GM20431 (cell line): ENCODE results near the gene CFAP210.

Experiments used
- in situ Hi-C: fragments of 300-500 bp; cut with MseI, MboI; formaldehyde crosslinking; loops from one replicate; pipeline ENCODE4 v1.15.0; 2020; ENCODE audit warnings: low sequenced_read_pairs; ENCODE audit not compliant: unreplicated experiment

Gene CFAP210, protein sequence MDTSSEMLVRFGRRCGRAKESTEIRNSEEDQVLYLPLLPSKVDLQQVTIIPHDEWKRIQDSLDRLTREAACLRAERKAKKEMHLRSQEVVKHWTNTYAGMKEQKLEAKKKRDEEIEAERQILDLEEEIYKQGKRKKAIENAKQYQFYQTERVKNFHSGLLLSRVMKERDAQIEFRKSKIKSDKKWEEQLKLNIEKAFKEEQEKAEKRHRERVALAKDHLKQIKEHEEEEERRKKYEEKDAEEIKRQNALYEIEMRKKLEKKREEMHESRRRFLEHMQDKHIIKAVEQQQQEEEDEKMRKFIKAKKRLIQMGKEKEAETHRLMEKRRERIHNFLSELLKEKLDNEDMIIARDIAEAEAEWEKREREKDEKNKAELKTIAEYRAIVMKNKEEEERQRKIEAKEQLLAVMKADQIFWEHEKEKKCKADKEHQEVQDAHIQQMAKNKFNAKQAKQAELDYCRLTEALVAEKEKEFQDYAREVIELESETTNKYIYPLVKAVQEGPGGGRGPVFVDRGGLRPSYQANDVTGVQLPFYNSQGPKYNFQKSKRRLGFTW

DNA sequence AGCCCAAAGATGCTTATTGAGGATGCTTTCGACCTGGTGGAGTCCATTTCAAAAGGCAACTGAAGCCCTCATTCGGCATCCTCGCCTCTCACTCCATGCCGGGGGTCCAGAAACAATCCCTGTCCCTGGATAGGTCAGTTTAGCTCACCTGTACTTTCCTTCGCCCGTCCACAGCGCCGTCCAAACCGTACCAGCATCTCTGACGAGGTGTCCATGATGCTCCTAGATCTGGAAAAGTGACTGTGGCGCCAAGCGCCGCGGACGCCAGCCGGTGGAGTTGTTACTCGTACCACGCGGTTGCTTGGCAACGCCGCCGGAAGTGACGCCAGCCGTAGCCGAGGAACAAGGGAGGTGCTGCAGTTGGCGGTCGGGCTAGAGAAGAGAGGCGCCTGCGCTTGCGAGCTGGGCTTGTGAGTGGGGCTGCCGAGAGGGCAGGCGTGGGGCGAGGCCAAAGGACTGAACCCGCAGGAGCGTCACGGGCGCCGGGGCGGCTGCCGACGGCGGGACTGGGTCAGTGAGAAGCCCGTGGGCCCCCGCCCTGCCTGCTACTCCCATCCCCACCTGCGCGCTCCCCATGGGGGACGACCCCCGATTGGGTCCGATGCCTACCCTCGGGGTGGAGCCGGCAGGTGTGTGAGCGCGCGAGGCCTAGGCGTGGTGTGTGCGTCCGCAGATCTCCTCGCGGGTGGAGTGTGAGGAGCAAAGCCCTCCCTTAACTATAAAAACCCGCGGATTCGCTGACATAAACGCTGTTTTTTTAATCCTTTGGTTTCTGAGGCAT, at the start of gene CFAP210, which contains the start of gene PHOSPHO2:
Gene CFAP210 (minus strand): TSS at position 293 of the 781 bp plus-strand sequence. CDS start 78 bp downstream, at position 215.
Gene PHOSPHO2 (plus strand): TSS at position 357 of the 781 bp plus-strand sequence. CDS start 6,503 bp downstream, outside the sequence.
- in situ Hi-C loops, result no loop called here

DNA sequence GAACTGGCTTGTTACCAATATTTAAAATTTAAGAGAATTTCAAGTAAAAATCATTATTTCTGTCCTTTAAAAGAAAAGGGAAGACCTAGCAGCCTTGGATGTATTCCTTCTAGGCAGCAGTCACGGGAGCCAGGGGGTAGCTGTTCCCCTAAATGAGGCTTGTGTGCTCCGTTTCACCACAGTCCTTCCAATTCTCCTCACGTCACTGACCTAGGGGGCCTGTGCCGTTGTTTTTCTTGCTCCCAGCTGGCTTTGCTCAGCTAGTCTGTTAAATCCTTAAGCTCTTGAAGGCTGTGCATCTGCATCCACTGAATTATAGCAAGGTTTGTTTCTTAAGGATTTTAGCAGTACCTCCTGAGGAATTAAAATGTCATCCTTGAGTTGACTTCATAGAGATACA, 49.3 kb upstream of the CFAP210 start:
- in situ Hi-C loops, result no loop called here

DNA sequence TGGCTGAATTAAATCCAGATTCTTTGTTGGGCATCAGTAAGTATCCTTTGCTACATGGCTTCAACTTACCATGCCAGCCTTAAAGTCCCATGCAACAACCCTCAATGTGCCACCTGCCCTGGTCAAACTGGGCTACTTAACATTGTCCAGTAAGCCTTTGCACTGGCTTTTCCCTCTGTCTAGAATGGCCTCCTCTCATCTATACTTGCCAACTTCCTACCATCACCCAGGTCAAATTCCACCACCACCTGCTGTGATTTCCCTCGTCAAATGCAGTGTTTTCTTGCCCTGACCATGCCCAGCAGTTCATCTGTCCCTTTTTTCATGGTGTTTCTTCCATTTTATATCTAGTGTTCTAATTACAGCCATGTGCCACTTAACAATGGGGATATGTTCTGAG, 45.1 kb upstream of the CFAP210 start:
- in situ Hi-C loops, result no loop called here

DNA sequence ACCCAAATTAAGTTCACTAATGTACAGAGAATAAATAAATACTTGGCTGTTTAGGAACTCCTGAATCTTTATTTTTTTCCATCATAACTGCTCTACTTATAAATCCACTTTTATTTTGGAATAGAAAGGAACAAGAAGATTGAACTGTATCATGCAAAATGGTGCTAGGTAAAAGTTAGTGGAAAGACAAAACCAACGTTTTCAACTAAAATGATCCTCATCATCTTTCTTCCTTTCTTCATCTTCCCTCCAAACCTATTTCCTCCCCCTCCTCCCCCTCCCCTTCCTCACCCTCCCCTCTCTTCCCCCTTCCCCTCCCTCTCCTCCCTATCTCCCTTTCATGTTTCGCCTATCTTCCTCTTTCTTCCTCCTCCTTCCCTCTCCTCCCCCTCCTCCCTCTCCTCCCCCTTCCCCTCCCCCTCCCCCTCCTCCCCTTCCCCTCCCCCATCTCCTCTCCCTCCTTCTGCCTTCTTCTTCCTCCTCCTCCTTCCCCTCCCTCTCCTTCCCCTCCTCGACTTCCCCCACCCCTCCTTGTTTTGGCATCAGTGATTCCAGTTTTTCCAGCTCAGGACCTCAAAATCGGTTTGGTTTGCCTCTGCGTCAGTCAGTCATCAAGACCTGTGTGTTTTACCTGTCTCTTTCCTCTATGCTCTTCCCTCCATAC, 44.5 kb upstream of the CFAP210 start:
- in situ Hi-C loops, result no loop called here

DNA sequence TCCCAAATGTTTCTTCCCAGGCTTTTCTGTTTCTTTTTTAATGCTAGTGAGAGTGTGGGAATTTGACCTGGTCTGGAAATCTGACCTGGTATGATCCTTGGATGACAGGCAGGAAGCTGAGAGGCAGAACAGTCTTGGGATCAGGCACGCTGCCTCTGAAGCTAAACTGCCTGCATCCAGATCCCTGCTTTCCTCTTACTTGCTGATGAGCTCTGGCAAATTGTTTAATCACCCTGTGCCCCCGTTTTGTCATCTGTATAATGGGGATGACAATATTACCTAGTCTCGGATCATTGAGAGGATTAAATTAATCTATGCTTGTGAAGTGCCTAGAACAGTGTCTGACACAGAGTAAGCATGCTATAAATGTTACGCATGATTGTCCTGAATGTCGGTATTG, 42.7 kb upstream of the CFAP210 start:
- in situ Hi-C loops, result no loop called here

DNA sequence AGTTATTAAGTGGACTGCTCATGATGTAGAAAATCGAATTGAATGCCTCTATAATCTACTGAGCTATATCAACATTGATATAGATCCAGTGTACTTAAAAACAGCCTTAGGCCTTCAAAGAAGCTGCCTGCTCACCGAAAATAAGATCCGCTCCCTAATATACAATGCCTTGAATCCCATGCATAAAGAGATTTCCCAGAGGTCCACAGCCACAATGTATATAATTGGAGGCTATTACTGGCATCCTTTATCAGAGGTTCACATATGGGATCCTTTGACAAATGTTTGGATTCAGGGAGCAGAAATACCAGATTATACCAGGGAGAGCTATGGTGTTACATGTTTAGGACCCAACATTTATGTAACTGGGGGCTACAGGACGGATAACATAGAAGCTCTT, 41.4 kb upstream of the CFAP210 start:
- in situ Hi-C loops, result no loop called here

DNA sequence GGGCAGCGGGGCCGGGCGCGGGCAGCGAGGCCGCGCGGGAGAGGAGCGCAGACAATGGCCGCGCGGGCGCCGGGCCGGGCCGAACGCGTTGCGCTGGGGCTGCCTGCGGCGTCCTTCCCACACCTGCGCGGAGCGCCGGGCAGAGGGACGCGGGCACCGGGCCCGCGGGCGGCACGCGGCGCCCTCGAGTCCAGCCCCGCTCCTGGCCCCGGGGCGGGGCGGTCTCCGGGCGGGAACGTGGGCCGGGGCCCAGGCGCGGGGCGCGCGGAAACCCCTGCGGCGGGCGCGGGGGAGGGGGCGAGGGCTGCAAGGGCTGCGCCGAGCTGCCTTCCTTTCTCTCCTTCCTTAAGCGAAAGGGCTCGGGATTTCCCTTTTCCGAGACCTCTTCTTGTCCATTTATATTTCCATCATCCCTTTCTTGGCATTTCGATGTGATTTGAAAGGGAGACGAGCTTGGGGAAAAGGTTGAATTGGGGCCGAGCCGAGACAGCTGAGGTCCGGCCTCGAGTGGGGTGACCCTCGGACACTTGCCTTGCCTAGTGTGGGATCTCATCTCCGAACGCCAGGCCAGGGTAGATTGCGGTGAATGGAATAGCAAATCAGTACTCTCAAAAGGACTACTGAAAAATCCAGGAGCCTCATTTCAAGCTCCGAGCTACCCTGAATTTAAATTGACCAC, 40.1 kb upstream of the CFAP210 start:
- in situ Hi-C loops, result no loop called here

DNA sequence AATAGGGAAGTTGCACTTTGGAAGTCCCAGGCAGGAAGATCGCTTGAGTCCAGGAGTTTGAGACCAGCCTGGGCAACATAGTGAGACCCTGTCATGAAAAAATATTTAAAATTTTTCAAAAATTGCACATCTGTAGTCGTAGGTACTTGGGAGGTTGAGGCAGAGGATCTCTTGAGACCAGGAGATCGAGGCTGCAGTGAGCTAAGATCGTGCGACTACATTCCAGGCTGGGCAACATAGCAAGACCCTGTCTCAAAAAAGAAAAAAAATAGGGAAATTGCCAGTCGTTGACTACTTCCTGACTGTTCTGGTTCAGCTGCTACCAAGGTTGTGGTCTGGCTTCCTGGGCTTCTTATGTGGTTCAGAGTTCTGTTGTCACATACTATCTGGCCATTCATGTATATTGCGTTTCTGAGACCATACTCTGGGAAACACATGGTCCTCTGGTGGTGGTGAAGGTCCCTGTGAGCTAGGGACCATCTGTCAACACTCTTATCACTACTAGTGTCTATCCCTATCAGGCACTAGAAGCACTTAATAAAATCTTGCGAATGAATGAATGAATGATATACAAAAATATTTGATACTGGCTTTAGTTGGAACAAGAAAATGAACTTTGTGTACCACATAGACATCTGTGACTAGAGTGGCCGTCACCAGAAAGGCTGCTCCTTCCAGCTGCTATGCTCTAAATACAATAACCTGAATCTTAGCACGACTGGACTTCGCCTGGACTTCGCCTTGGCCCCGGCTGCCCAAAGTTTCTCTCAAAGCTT, 38.6 kb upstream of the CFAP210 start:
- in situ Hi-C loops, result no loop called here

DNA sequence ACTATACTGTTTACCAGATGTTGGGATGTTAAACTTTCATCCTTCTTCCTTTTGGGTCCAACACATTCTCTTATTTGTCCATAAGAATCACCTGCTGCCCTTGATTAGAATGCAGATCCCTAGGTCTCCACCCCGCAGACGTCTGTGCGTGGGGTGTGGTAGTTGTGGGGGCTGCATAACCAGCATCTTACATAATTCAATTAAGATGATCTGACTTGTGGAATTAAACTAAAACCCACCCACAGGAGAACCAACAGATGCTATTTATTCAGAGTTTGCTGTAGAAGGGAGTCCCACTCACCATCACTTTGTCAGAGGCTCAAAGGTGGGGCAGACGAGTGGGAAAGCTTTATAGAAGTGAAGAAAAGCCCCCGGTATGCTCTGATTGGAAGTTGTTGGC, 37.9 kb upstream of the CFAP210 start:
- in situ Hi-C loops, result no loop called here

DNA sequence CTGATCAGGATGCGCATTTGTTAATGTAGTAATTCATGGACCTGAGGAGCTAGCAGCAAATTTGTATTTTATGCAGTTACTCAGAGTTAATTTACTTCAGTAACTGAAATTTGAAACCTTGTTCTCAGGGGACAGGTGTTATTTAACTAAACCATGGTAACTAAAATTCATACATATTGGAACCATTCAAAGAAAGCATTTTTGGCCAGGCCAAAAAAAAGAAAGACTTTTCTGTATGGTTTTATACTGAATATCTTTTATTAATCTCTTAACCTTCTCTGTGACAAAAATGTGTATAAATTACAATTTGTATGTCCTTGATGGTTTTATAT, 35.0 kb upstream of the CFAP210 start:
- in situ Hi-C loops, result no loop called here

DNA sequence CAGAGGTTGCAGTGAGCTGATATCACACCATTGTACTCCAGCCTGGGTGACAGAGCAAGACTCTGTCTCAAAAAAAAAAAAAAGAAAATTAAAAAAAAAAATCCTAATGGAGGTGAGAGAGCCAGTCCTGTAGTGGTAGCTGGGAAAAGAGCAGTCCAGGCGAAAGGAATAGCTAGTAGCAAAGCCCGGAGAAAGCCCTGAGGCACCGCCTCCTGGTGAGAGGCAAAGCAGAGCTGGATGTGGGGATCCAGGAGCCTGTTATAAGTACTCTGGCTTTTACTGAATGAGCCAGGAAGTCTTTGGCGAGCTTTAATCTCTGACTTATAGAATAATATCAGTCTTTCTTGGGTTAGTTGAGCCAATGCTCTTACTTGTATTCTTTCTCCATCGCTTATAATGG, 32.9 kb upstream of the CFAP210 start:
- in situ Hi-C loops, result no loop called here

DNA sequence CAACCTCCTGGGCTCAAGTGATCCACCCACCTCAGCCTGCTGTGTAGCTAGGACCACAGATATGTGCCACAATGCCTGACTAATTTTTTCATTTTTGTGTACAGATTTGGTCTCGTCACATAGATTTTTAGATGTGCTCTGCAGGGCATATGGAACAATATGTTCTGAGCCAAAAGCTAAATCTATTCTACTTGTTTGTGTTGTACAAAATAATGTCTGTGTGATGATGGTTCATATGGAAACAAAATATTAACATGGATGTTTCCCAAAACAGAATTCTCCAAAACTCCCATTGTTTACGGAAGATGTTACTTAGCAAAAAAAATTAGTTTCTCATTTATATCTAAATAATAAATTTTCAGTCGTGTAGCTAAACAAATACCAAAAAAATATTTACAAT, 26.8 kb upstream of the CFAP210 start:
- in situ Hi-C loops, result no loop called here

DNA sequence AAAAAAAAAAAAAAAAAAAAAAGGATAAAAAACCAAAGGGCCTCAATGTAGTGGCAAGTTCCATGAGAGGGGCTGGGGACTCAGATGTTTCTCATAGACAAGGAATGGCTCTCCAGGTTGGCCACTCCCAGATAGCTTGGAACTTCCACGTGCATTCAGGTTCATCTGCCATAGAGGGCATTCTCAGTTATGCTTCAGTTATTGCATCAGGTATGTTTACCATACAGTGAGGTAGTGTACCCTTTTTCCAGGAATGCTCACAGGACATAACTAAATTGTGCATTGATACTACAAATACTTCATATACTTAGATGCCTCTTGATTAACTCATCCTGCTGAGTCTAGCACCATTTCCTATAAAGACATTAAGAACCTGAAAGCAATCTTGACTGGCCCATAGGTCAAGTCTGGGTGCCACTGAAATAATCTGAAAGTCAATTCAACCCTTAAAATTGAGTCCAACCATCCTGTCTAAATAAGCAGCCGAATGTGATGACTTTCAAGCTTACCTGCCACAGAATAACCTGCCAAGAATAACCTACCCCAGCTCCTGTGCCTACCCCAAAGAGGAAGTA, 24.8 kb upstream of the CFAP210 start:
- in situ Hi-C loops, result no loop called here

DNA sequence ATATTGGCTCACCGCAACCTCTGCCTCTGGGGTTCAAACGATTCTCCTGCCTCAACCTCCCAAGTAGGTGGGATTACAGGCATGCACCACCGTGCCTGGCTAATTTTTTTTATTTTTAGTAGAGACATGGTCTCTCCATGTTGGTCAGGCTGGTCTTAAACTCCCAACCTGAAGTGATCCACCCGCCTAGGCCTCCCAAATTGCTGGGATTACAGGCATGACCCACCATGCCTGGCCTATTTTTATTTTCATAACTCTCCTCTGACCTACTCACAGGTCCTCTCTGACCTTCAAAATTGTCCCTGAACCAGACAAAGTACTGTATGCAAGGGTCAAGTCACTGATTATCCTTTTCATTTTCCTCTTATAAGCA, 23.5 kb upstream of the CFAP210 start:
- in situ Hi-C loops, result no loop called here

DNA sequence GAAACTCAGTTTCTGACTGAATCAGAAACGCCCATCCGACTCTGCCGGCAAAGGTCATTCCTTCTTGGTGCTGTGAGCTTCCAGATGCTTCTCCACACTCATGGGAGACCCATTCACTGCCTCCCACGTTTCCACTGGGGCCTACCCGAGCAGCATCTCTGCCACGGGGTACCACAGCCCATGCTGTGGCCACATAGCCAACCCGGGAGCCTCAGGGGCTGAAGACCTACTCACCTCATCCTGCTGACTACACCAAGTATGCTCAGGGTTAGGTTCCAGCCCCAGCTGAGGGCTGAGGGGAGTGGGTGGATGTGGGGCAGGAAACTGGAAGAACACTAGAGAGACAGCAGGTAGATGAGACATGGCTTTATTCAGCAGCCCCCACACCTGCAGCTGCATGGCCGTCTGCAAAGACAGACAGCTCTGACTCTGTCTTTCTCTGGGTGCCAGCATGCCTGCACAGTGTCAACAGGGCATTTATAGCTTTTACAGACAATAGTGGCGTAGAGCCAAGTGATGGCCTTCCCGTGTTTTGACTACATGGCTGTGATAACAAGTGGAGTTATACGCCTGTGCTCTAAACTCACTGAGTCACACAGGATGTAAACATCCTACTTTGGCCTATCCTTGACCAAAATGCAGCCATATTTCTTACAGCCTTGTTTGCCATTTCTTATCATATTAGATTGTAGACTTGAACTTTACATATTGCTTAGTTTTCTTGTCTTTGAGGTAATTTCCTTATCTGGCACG, 22.9 kb upstream of the CFAP210 start:
- in situ Hi-C loops, result no loop called here

DNA sequence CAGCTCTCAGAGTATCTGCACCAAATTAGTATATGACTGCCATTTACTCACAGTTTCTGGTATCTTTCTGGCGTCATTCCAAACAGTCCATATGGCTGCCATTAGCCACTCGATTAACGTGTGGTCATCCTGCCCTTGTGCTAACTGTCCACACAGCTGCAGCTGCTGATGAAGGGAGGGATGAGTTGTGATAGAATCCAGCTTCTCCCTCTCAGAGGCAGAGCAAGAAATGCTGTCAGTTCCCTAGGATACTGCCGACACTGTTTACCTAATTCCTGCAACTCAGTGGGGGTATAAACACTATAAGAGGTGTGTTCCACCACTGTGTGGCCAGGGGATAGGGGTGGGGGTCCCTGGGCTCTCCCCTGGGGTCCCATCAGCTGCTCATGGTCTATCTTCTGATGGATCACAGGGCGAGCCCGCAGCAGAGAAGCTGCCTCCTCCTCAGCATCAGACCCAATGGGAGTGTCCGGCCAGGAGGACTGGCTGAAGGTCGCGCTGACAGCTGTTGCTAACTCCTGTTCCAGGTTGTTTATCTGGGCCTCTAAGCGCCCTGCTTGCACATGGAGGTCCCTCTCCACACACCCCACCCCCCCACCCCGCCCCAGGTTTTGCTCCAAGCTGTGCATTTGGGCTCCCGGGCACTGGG, 22.2 kb upstream of the CFAP210 start:
- in situ Hi-C loops, result no loop called here

DNA sequence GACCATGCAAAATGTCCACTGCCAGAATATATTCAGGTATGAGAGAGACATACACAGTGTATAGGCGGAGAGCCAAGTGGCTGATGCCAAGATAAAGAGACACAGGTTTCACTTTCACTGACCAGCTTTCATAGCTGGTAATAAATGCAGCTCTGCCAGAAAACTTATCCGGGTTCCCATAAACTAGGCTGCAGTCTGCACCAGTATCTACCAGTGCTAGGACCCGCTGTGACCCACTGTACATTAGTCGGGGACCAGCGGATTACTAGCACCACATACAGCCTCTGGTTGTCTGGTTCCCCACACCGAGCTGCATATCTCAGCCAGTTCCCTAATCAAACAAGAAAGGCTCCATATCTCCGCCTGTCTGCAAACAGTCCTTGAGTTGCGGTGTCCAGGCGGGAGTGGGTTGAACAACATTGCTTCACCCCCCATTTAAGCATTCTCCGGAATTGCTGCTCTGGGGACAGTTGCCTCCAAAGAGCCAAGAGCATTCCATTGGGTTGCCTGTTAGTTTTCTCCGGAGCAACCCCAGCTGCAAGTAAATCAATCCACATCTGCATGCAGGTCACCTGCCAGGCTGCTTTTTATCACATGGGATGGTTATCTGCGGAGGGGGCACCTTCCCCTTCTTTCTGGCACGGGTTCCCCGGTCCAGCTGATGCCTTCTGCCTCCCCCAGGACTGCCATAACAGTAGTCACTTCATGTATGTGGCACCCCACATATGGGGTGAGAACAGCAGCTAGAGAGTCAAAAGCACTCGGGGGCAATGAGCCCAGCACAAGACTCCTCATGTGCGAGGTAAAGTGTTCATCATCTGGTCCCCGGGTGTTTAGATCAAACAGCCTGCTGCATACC, 21.4 kb upstream of the CFAP210 start:
- in situ Hi-C loops, result no loop called here
